HG02588 (cell line): ENCODE results near the gene ARHGAP11B.
"Not testable (repeated sequence)": the region's sequence is repeated elsewhere in the genome, so short reads cannot be mapped to it uniquely, and the experiment has no call there.

Experiments used
- ATAC-seq: cut with Tn5 transposase; IDR thresholded peaks from one replicate; pipeline ENCODE4 v1.9.1; 2021; ENCODE audit warnings: mild to moderate bottlenecking, moderate library complexity; ENCODE audit not compliant: unreplicated experiment

ARHGAP11B gene

GRCh38 chr15:30625436-30626193, at the start of gene ARHGAP11B:
Gene ARHGAP11B (plus strand): TSS chr15:30626128.
- ATAC-seq = peak; percentile 93

DNA sequence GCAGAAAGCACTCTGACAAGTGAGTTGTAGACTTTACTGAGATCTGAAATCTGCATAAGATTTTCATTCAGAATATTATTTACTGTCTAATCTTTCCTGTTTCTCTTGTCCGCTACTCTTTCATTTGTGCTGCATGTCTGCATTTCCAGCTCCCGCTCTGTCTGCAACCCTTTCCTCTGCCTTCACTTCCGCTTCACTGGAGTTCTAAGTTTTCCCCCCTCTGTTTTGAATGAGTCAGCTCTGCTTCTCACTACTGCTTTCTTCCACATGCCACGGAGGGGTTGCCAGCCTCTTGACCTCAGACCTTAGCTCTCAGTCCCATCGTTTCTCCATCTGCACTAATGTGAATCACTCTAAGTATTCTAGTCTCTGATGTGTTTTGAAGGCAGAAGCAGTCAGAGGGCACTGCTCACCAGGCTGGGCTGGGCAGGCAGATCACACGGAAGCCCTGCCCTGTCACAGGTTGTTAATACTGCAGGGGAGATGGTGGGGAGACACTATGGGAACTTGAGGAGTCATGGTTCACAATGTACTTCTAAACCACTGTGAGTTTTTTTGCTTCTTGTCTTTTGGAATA, 46.4 kb upstream of the ARHGAP11B start:
- ATAC-seq = not testable (repeated sequence)

DNA sequence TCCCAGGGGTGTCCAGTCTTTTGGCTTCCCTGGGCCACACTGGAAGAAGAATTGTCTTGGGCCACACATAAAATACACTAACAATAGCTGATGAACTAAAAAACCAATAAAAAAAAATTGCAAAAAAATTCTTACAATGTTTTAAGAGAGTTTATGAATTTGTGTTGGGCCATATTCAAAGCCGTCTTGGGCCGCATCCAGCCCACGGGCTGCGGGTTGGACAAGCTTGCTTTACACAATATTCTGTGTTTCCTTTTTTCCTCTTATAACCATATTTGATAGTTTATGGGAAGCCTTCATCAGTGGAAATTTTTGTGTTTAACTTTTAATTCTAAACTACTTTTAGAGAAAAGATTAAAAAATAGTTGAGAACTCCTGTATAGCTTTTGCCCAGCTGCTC, 45.2 kb upstream of the ARHGAP11B start:
- not testable (repeated sequence) for ATAC-seq

- ATAC-seq = not testable (repeated sequence)
These were observed 27.0 kb upstream of the ARHGAP11B start for GRCh38 chr15:30598953-30599352.

DNA sequence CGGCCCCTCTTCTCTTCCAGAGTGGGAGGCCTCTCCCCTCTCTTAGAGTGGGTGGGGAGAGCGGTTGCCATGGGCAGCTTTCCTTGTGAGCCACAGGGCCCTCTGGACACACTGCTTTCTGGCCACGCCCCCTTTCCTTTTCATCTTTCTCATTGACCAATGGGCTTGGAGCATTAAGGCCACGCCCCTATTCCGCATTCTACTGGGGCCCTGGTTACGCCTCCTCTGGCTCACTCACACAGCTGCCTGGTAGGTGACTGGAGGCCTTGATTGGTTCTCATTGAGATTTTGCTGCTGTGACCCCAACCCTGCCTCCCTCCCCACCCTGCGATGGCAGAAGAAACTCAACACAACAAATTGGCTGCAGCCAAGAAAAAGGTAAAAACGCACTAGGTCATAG, 22.1 kb upstream of the ARHGAP11B start, which contains the start of gene GOLGA8H:
TSS of gene GOLGA8H (plus strand) at position 233 of the 400 bp plus-strand sequence. CDS start at position 331, 98 bp downstream.
- not testable (repeated sequence) for ATAC-seq

DNA sequence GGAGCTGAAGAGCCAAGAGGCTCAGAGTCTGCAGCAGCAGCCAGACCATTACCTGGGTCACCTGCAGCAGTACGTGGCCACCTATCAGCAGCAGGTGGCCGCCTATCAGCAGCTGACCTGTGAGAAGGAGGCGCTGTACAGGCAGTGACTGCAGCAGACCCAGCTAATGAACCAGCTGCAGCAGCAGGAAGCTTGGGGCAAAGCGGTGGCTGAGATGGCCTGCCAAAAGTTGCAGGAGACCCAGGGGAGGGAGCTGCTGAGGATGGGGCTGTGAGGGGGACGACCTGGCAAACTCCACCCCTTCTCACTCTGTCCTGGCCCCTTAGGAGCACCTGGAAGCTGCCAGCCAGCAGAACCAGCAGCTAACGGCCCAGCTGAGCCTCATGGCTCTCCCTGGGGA, 13.7 kb upstream of the ARHGAP11B start:
- not testable (repeated sequence) for ATAC-seq

DNA sequence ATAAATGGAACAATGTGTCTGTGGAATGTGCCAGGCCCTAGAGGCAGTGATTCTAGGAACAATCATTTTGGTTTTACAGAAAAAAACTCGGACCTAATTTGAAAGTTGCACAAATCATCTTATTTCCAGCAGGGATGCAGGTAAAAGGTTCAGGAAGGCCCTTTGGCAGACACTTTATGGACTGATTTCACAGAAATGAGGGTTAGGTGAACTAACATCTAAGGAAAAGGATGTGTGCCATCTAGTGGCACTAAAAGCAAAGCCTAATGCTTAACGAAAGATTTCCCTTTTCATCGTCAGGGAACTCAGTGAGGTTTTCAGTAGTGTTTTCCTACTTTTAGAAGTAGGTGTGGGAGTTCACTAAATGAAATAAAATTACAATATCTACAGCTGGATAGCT, 4.6 kb upstream of the ARHGAP11B start:
- not testable (repeated sequence) for ATAC-seq

DNA sequence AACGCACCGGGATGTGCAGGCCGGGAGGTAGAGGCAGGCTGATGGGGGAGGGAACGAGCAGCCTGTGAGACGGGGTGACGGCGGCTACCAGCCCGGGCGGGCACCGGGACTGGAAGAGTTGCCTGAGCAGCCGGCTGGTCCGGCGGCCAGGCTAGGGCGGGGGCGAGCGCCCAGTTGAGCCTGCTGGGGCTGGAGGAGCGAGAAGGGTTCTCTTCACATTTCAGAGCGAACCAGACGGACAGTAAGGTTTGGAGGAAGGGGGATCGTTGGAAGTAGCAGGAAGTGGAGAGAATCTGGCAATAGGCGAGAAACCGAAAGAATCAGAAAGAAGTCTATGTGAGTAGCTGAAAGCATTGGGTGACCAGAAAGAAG, 252 bp downstream of the ARHGAP11B start:
- ATAC-seq = peak; percentile 5

DNA sequence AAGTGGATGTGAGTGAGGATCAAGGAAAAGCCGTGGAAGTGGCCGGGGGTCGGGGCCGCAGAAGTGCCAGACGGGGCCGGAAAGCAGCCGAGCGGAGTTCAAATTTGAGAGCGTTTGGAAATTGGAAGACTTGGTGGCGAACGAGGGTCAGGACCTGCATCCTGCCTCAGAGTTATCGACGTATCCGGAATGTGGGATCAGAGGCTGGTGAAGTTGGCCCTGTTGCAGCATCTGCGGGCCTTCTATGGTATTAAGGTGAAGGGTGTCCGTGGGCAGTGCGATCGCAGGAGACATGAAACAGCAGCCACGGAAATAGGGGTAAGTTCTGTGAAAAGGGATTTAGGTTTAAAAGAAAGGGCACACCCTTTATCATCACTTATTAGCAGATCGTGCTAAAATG, 704 bp downstream of the ARHGAP11B start:
- not testable (repeated sequence) for ATAC-seq

GRCh38 chr15:30650012-30650929, 24.3 kb downstream of the ARHGAP11B start:
- ATAC-seq = peak; percentile 96

DNA sequence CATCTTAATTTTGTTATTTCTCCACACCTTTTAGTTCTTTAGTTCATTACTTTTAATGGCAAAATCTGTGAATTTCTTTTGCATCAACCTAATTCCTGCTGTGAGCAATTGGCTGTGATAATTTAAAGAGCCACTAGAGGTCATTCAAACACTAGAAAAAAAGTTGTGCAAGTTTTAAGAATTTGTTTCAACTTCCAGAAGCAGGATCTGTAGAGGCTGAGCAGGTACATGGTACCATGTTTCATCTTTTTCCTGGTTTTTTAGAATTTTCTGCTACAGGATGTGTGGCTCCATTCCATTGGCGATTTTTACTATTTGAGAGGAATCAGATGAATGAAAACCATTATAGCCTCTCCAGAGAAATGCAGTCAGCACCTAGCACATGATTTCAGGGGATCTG, 35.2 kb downstream of the ARHGAP11B start:
- ATAC-seq = not testable (repeated sequence)

DNA sequence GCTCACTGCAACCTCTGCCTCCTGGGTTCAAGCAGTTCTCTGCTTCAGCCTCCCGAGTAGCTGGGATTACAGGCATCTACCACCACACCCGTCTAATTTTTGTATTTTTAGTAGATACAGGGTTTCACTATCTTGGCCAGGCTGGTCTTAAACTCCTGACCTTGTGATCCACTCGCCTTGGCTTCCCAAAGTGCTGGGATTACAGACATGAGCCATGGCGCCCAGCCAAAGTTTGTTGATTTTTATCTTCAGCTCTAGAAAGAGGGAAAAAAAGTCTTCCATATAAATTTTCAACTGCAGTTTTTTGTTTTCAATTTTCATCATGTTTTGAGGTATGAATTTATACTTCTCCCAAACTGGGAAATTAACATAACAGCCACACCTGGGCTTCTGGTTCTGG, 43.7 kb downstream of the ARHGAP11B start:
- not testable (repeated sequence) for ATAC-seq

DNA sequence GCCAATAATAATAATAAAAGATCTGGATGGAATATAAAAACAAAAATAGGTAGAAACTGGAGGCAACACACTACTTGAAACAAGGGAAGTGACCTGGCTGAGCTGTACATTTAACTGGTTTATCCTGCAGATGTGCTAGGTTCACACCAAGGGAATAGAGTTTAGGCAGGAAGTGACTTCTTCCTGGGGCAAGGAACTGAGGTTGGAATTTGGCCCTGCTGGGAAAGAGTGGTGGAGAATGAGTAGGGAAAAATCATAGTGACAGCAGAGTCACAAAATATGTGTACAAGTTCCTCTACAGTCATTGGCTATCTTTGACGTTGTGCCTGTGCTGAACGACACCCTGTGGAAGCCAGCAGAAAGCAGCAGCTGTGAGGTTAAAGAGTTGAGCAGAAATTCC, 44.1 kb downstream of the ARHGAP11B start:
- ATAC-seq = no peak

DNA sequence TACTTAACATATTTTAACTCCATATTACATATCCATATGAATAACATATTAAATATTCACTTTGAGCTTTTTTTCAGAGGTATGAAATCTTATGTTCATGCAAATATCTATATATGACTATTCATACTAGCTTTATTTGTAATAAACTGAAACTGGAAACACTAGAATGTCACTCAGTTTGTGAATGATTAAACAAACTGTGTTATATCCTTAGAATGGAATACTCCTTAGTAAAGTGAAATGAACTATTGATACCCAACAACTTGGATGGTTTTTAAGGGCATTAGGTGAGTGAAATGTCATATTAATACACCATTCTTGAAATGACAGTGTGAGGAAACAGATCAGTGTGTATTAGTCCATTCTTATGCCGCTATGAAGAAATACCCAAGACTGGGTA, 45.4 kb downstream of the ARHGAP11B start:
- ATAC-seq = no peak

GRCh38 chr15:30675126-30675525, 49.2 kb downstream of the ARHGAP11B start:
- no peak for ATAC-seq

DNA sequence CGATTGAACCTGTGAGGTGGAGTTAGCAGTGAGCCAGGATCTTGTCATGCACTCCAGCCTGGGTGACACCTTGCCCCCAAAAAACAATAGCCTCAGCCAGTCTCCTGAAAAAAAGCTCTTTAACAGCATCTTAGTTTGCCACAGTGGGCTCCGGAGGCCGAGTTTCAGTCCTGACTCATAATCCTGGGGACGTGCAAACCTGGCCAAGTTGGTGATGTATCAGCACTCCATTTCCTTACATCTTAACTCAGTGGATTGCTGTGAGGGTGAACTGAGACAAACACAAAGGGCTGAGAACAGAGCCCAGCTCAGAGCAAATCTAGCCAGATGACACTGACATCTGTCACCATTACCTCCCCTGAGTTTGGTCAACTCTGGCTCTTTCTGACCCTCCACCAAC, 50.0 kb downstream of the ARHGAP11B start:
- ATAC-seq = not testable (repeated sequence)

DNA sequence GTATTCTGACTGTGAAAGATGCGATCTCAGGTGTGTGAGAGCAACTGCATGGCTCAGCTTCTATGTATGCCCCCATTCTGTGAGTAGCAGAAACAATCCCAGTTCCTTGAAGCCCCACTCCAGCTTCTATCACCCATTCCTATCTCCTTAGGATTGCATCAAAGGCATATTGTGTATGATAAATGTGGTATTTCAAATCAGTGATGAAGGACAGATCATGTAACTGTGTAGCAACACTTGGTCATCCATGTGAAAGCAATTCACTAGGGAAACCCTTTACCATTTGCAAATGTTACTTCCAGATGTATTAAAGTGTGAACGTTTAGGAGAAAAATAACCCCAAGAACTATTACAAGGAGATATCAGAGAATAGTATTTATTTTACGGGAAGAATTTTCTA, 55.1 kb downstream of the ARHGAP11B start:
- ATAC-seq = not testable (repeated sequence)

- ATAC-seq = not testable (repeated sequence)
These were observed 59.9 kb downstream of the ARHGAP11B start for GRCh38 chr15:30685709-30686285.

GRCh38 chr15:30686651-30687050, 60.7 kb downstream of the ARHGAP11B start:
- not testable (repeated sequence) for ATAC-seq
